Measurements from ENCODE around the gene SLC6A12. TPM values are rescaled to one million over a fixed set of nuclear protein-coding genes. Genes with fewer than 3 reads are reported as not detected.

Gene SLC6A12
- total RNA-seq, 1 experiment from 2014 or later = 0.79 TPM

GRCh38 chr12:172732-173161, 41.2 kb downstream of the SLC6A12 start:
- Mint-ChIP-seq H3K36me3 (no peaks in the 10 kb centered on the region), H3K4me3 (no peak overlapping the region), H3K27me3 (ENCODE audit: low read depth) (peaks cover 8% of the 10 kb centered on the region), H3K27ac (no peak overlapping the region), H3K4me1 (peaks cover 51% of the 10 kb centered on the region), H3K9me3 (no peaks in the 10 kb centered on the region)
- no peak for TF ChIP-seq JAZF1 (CRISPR knock-in tag; IDR thresholded peaks at IDR 0.05)
- no peak for TF ChIP-seq ZNF138 (CRISPR knock-in tag; conservative IDR thresholded peaks at IDR 0.05)
- TF ChIP-seq MLX (CRISPR knock-in tag; IDR thresholded peaks at IDR 0.05) = no peak
- TF ChIP-seq MYBL2 (CRISPR knock-in tag; IDR thresholded peaks at IDR 0.05) = no peak
- no peak for TF ChIP-seq TP53 (CRISPR knock-in tag; IDR thresholded peaks at IDR 0.05)
- no peak for TF ChIP-seq TEAD1 (CRISPR knock-in tag; IDR thresholded peaks at IDR 0.05)
- TF ChIP-seq CREM (CRISPR knock-in tag; IDR thresholded peaks at IDR 0.05) = no peak
- no peak for TF ChIP-seq E2F1 (CRISPR knock-in tag; IDR thresholded peaks at IDR 0.05)
- POLR2A ChIA-PET = no interaction called here
- CTCF ChIA-PET = interaction anchor here (1.4 to 3.6 kb wide), 3 partner anchors 19 to 67 kb away, joined by 5 to 21 read pairs (median 16); no protein-coding TSS in a partner anchor
- ATAC-seq (no peak), DNase-seq (ENCODE audit: low spot score) (no peak)

- Mint-ChIP-seq H3K4me3 (no peak overlapping the region), H3K27me3 (ENCODE audit: low read depth) (peaks cover 8% of the 10 kb centered on the region), H3K27ac (no peak overlapping the region), H3K4me1 (peaks cover 59% of the 10 kb centered on the region), H3K9me3 (no peaks in the 10 kb centered on the region), H3K36me3 (no peaks in the 10 kb centered on the region)
- ChIA-PET CTCF (interaction anchor here (1.4 to 4.4 kb wide), 5 partner anchors 7 to 66 kb away, joined by 5 to 21 read pairs (median 18); no protein-coding TSS in a partner anchor), POLR2A (no interaction called here)
- DNase-seq (ENCODE audit: low spot score) (no peak), ATAC-seq (no peak)
- TF ChIP-seq ARID4B (CRISPR knock-in tag; IDR thresholded peaks at IDR 0.05; ENCODE audit: borderline replicate concordance) = no peak
Measured at GRCh38 chr12:171743-172676, 41.9 kb downstream of the SLC6A12 start.

- no peak overlapping the region for H3K4me3 Mint-ChIP-seq
- no peaks in the 10 kb centered on the region for H3K36me3 Mint-ChIP-seq
- POLR2A ChIA-PET = no interaction called here
- CTCF ChIA-PET = interaction anchor here (1.0 to 4.4 kb wide), 7 partner anchors 8 to 49 kb away, joined by 3 to 21 read pairs (median 16); no protein-coding TSS in a partner anchor
- no peaks in the 10 kb centered on the region for H3K9me3 Mint-ChIP-seq
- H3K4me1 Mint-ChIP-seq = peaks cover 56% of the 10 kb centered on the region
- ATAC-seq (no peak), DNase-seq (ENCODE audit: low spot score) (no peak)
- H3K27ac Mint-ChIP-seq = no peak overlapping the region
- TF ChIP-seq ZNF281 (CRISPR knock-in tag; IDR thresholded peaks at IDR 0.05) (no peak), CBFB (CRISPR knock-in tag; IDR thresholded peaks at IDR 0.05; ENCODE audit: low read depth) (no peak), AFF4 (CRISPR knock-in tag; IDR thresholded peaks at IDR 0.05; ENCODE audit: borderline replicate concordance) (no peak)
- peaks cover 8% of the 10 kb centered on the region for H3K27me3 Mint-ChIP-seq (ENCODE audit: low read depth)
Measured at GRCh38 chr12:171276-171675, 42.7 kb downstream of the SLC6A12 start.
